Adrenal gland (tissue), 12 donors: Measurements from ENCODE around the gene CCDC51. TPM values are rescaled to one million over a fixed set of nuclear protein-coding genes. Genes with fewer than 3 reads are reported as not detected.

Experiments
- DNase-seq, 7 donors: peaks; one replicate each; pipeline ENCODE4 v3.0.0-alpha.2; 2019 to 2020
- H3K27ac ChIP-seq, 5 donors: fragments of 200-600 bp; sonication (generic) in 4 of 5; 1 replicate in 3 of 5; 2 replicates in 2 of 5; pipeline versions ENCODE4 v1.5.1 to v1.8.0; 2016 to 2020; ENCODE audit warnings: mild to moderate bottlenecking in 1 of 5
- H3K27me3 ChIP-seq: fragments of 200-600 bp; 2 replicates; pipeline ENCODE4 v1.8.0; 2021
- H3K36me3 ChIP-seq, 2 donors: fragments of 200-600 bp; replicated peaks in 1 of 2; 1 replicate in 1 of 2; 2 replicates in 1 of 2; pipeline versions ENCODE4 v1.5.1 to v1.8.0; 2018 to 2022
- H3K4me1 ChIP-seq, 2 donors: fragments of 200-600 bp; replicated peaks in 1 of 2; 1 replicate in 1 of 2; 2 replicates in 1 of 2; pipeline versions ENCODE4 v1.5.1 to v1.8.0; 2018 to 2021
- H3K4me3 ChIP-seq, 4 donors: fragments of 200-600 bp; sonication (generic) in 3 of 4; one replicate each; pipeline ENCODE4 v1.5.1; 2016 to 2018
- H3K9me3 ChIP-seq, 3 donors: fragments of 200-600 bp; sonication (generic) in 1 of 3; replicated peaks in 1 of 3; 1 replicate in 2 of 3; 2 replicates in 1 of 3; pipeline versions ENCODE4 v1.5.1 to v1.8.0; 2016 to 2021
- POLR2A ChIP-seq, 2 donors: fragments of 450-650 bp; IDR thresholded peaks; one replicate each; pipeline ENCODE4 v1.6.1; 2017; ENCODE audit warnings: antibody characterized with exemption in 2 of 2, mild to moderate bottlenecking in 2 of 2, moderate library complexity in 1 of 2
- WGBS, 4 donors: extraction: QIAGEN DNeasy Blood & Tissue Kit in 2 of 4; methylation state at CpG; one replicate each; pipeline versions ENCODE4 v1.1.5 to v1.1.7; 2013 to 2017; 5-methylcytosine and 5-hydroxymethylcytosine counted together
- intact Hi-C, 2 donors: fragments of 100-400 bp; cut with DNase I; formaldehyde crosslinking; loops; one replicate each; pipeline versions ENCODE4 v1.14.1 to v1.15.0; 2022 to 2023
- polyA plus RNA-seq, 3 donors: library from polyadenylated mRNA; stranded (reverse); fragments of 200-250 nt in 2 of 3; fragments of 350-450 nt in 1 of 3; fragmentation: Illumina TruSeq in 1 of 3; extraction: RNeasy Lipid Tissue Mini Kit (QIAGEN cat#74804) in 1 of 3; gene quantifications; one replicate each; pipeline ENCODE4 v1.2.3, GENCODE V29; 2013 to 2014
- total RNA-seq, 9 donors: library from RNA; depleted of rRNA in 4 of 9; stranded (reverse); fragments of >200 nt in 4 of 9; fragments of 120-200 nt in 1 of 9; fragmentation: NEBNext Ultra II Directional in 1 of 9; extraction: Animal tissue kit (Norgen Biotek cat#: 25700) in 1 of 9; gene quantifications; one replicate each; pipeline versions ENCODE4 v1.1.0 to v1.2.4, GENCODE V29; 2013 to 2023
- TF ChIP-seq, protein P1 (sequence below), 6 experiments: fragments of 450-650 bp in 4 of 6; fragments of 200-600 bp in 2 of 6; sonication (generic) in 1 of 6; IDR thresholded peaks; 1 replicate in 5 of 6; 2 replicates in 1 of 6; pipeline versions ENCODE4 v1.5.1 to v1.8.0; 2016 to 2021; ENCODE audit warnings: antibody characterized with exemption in 6 of 6, mild to moderate bottlenecking in 2 of 6, moderate library complexity in 1 of 6
- donor health status: healthy with polysubstance abuse.
- donor health status: Bipolar disorder and iron deficiency.
- donor health status: DM: yes; HTN: yes; CAD: no.
- donor health status: DM: no; HTN: no; CAD: no.
- donor health status: DM: no; HTN: no; CAD: no.
- donor health status: DM: yes; HTN: yes; CAD: no.

CCDC51 gene
- total and polyA plus RNA-seq, 12 donors, result 7.3 to 30.4 (median 19.5) TPM

DNA sequence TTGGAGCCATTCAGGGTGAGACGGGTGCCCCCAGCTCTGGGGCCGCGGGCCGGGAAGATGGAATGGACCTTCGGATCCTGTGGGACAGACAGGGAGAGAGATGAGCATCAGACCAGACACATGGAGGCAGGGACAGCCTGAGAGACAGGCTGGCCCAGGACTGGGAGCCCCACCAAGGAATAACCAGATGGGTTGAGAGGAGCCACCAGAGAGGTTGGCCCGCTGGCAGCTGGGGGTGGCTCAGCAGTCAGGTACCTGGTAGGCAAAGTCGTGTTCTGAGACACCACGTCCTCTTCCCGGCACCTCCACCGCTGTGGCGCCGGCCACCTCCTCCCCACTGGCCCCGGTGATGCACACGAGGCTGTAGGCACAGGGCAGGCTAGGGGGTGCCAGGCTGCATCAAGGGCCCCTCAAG, 23.8 kb downstream of the CCDC51 start:
- Histone ChIP-seq H3K36me3 (peaks cover 0 to 29% of the 10 kb centered on the region in 2 donors), H3K4me1 (no peaks in the 10 kb centered on the region), H3K27ac (no peak overlapping the region), H3K27me3 (no peaks in the 10 kb centered on the region), H3K4me3 (no peak overlapping the region), H3K9me3 (no peaks in the 10 kb centered on the region)
- intact Hi-C loops, result no loop called here
- DNase-seq, result no peak
- WGBS, 4 donors, result 85 to 96% (median 91%) methylated on average over 6 to 14 of the region's 14 CpGs
- TF ChIP-seq, protein P1, sequence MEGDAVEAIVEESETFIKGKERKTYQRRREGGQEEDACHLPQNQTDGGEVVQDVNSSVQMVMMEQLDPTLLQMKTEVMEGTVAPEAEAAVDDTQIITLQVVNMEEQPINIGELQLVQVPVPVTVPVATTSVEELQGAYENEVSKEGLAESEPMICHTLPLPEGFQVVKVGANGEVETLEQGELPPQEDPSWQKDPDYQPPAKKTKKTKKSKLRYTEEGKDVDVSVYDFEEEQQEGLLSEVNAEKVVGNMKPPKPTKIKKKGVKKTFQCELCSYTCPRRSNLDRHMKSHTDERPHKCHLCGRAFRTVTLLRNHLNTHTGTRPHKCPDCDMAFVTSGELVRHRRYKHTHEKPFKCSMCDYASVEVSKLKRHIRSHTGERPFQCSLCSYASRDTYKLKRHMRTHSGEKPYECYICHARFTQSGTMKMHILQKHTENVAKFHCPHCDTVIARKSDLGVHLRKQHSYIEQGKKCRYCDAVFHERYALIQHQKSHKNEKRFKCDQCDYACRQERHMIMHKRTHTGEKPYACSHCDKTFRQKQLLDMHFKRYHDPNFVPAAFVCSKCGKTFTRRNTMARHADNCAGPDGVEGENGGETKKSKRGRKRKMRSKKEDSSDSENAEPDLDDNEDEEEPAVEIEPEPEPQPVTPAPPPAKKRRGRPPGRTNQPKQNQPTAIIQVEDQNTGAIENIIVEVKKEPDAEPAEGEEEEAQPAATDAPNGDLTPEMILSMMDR (IDR thresholded peaks at IDR 0.05), result no peak

DNA sequence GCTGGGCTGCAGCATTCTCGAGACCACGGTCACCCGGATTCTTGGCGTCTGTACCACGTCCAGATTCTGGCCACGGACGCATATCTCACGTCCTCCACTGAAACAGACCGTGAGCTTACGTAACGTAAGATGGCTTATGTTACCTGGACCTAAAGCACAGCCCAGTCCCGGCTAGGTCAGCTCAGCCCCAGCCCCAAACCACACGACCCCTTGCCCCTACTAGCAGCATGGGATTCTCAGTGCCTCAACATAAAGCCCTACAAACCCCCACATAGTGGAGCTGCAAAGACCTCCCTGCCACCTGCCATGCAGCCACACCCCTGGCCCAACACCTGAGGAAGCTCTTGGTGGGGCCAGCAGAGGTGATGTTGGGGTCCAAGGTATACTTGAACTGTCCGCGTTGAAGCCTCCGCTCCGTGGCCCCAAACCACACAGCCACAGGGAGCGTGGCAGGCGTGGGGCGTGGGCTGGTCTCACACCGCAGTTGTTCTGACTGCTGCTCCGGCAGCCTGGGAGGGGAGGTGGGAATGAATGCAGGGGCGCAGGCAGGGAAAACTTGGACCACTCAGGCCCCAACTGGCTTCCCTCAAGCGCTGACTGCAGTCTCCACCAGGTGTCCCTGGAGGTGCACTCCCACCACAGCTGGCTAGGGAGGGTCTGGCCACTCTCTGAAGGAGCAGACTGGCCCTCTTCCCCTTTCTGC, 24.5 kb downstream of the CCDC51 start:
- Histone ChIP-seq H3K36me3 (peaks cover 0 to 29% of the 10 kb centered on the region in 2 donors), H3K27ac (no peak overlapping the region), H3K9me3 (no peaks in the 10 kb centered on the region), H3K27me3 (no peaks in the 10 kb centered on the region), H3K4me1 (no peaks in the 10 kb centered on the region), H3K4me3 (no peak overlapping the region)
- intact Hi-C loops, result no loop called here
- TF ChIP-seq POLR2A (IDR thresholded peaks at IDR 0.05), result no peak
- TF ChIP-seq, protein P1 (IDR thresholded peaks at IDR 0.05), result no peak
- 85 to 94% (median 92%) methylated on average over 15 to 24 of the region's 24 CpGs for WGBS, 4 donors
- DNase-seq, result no peak

DNA sequence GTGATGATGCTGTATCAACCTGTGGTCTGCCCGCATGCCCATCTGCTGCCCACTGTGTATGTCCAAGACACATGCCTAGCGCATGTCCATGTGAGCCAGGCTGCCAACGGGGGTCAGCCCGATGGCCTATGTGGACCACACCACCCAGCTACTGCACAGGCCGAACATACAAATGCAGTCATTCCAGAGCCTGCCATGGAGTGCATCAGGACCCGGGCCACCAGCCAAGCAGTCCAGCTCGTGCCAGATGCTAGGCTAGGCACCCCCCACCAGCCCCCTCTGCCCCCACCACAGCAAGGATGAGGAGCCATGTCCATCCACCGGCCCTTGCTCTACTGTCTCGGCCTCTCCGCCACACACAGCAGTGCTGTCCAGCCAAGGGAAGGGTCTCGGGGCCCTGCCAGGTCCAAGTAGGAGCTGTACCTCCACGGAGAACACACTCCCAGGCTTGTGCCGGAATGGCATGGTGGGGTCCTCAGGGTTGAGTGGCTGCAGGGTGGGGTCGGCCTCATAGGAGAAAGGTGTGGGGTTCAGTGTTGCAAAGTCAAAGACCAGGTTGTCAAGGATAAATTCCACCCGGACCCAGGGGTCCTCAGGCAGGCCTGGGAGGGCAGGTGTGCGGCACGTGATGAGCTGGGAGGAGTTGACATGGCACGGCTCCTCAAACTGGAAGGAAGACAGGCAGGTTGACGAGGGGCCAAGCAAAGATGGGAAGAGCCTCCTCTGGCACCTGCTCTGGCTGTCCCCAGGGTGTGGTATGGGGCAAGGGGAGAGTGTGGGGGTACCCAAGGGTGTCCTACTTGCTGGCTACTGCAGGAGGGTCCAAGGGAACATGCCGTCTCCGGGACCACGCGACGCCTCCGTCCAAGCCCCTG, 25.3 kb downstream of the CCDC51 start:
- H3K4me3 ChIP-seq, result no peak overlapping the region
- peaks cover 0 to 32% of the 10 kb centered on the region in 2 donors for H3K36me3 ChIP-seq
- WGBS, 4 donors, result 85 to 92% (median 88%) methylated on average over 15 to 25 of the region's 25 CpGs
- DNase-seq, result peak in 1 of 7 donors; percentile 6
- TF ChIP-seq, protein P1 (IDR thresholded peaks at IDR 0.05), result no peak
- TF ChIP-seq POLR2A (IDR thresholded peaks at IDR 0.05), result no peak
- no peaks in the 10 kb centered on the region for H3K4me1 ChIP-seq
- intact Hi-C loops, result no loop called here
- H3K27me3 ChIP-seq, result no peaks in the 10 kb centered on the region
- H3K9me3 ChIP-seq, result no peaks in the 10 kb centered on the region
- no peak overlapping the region for H3K27ac ChIP-seq

DNA sequence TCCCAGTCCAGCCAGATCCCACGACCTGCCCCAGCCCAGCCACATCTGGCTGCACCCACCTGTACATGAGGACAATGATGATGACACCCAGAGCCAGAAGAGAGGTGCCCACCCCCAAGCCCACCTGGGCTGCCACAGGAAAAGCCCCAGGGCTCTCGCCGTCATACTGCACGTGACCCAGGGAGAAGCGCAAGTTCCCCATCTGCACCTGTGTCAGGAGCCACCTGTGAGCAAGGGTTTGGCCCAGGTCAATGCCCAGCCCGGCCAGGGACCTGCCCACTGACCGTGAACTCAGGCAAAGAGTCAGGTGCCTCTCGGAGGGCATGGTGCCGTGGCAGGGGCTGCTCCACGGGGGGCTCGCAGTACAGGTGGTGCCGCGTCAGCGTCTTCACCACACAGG, 26.3 kb downstream of the CCDC51 start:
- intact Hi-C loops, result no loop called here
- DNase-seq, result no peak
- Histone ChIP-seq H3K27ac (no peak overlapping the region), H3K27me3 (no peaks in the 10 kb centered on the region), H3K4me1 (no peaks in the 10 kb centered on the region), H3K9me3 (no peaks in the 10 kb centered on the region), H3K36me3 (peaks cover 0 to 35% of the 10 kb centered on the region in 2 donors), H3K4me3 (no peak overlapping the region)
- WGBS, 4 donors, result 80 to 92% (median 87%) methylated on average over 1 to 14 of the region's 14 CpGs
- TF ChIP-seq POLR2A (IDR thresholded peaks at IDR 0.05), result no peak
- TF ChIP-seq, protein P1 (IDR thresholded peaks at IDR 0.05), result no peak
